ENCODE data around the gene CDH4.

Gene CDH4

DNA sequence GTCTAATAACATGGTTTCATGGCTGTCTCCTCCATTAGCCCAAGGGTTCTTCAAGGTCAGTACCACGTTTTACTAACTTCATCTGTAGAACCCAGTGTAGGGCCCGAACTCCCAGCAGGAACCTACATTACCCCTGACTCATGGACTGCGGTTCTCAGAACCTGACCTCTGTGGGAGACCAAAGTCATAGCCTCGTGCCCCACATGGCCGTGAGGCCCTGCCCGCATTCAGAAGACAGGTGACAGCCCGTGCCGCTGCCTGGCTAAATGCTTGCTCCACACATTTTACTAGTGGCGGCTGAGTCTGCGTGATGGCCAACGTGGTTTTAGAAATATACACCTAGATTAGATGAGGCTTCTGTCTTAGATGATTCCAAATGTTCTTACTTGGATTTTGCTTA is 94.9 kb downstream of the CDH4 start:
- Histone ChIP-seq H3K36me3 (ENCODE audit: low read length) (no peaks in the 10 kb centered on the region), H3K27me3 (ENCODE audit: low read length) (peaks cover 3% of the 10 kb centered on the region; the same call in 1 of the 2 replicates), H4K20me1 (ENCODE audit: low read depth, low read length) (no peaks in the 10 kb centered on the region), H3K4me2 (ENCODE audit: low read depth, low read length, poor library complexity, severe bottlenecking) (no peak overlapping the region), H3K9ac (ENCODE audit: low read length) (no peak overlapping the region), H3K27ac (ENCODE audit: low read depth, low read length) (no peak overlapping the region), H3K9me2 (replicated peaks; ENCODE audit: insufficient read depth, low read length) (no peaks in the 10 kb centered on the region), H3F3A (ENCODE audit: insufficient read depth) (no peaks in the 10 kb centered on the region), H3K79me2 (ENCODE audit: insufficient read depth, low read length) (no peaks in the 10 kb centered on the region), H2AFZ (ENCODE audit: low read depth, low read length, severe bottlenecking) (no peak overlapping the region), H3K4me3 (ENCODE audit: insufficient read depth, low read length, poor library complexity, severe bottlenecking) (no peak overlapping the region), H3K9me3 (ENCODE audit: insufficient read depth, low read length) (no peaks in the 10 kb centered on the region)
- TF ChIP-seq, protein P1, sequence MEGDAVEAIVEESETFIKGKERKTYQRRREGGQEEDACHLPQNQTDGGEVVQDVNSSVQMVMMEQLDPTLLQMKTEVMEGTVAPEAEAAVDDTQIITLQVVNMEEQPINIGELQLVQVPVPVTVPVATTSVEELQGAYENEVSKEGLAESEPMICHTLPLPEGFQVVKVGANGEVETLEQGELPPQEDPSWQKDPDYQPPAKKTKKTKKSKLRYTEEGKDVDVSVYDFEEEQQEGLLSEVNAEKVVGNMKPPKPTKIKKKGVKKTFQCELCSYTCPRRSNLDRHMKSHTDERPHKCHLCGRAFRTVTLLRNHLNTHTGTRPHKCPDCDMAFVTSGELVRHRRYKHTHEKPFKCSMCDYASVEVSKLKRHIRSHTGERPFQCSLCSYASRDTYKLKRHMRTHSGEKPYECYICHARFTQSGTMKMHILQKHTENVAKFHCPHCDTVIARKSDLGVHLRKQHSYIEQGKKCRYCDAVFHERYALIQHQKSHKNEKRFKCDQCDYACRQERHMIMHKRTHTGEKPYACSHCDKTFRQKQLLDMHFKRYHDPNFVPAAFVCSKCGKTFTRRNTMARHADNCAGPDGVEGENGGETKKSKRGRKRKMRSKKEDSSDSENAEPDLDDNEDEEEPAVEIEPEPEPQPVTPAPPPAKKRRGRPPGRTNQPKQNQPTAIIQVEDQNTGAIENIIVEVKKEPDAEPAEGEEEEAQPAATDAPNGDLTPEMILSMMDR (IDR thresholded peaks at IDR 0.05; ENCODE audit: insufficient read depth, low read length, poor library complexity, severe bottlenecking) = no peak
- no peak for TF ChIP-seq EZH2phosphoT487 (conservative IDR thresholded peaks at IDR 0.05; ENCODE audit: low read length)

DNA sequence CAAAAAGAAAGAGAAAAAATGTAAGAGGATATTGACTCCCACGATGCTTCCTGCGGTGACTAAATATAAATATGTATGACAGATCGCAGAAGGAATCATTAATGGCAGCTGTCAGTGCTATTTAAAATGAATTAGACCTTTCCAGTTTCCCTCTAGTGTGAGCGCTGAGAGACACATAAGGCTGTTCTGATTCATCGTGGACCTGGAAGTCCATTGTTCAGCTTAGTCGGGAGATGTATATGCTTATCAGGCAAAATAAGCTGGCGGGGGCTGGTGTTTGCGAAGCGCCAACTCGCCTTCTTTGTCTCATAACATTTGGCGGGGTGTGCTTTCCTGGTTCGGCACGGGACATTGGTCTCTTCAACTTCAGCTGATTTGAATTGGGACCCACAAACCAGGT is 95.4 kb downstream of the CDH4 start:
- no peaks in the 10 kb centered on the region for H3K36me3 ChIP-seq (ENCODE audit: low read length)
- H2AFZ ChIP-seq (ENCODE audit: low read depth, low read length, severe bottlenecking) = no peak overlapping the region
- no peak overlapping the region for H3K27ac ChIP-seq (ENCODE audit: low read depth, low read length)
- no peak for TF ChIP-seq EZH2phosphoT487 (conservative IDR thresholded peaks at IDR 0.05; ENCODE audit: low read length)
- TF ChIP-seq, protein P1 (IDR thresholded peaks at IDR 0.05; ENCODE audit: insufficient read depth, low read length, poor library complexity, severe bottlenecking) = no peak
- H3K4me3 ChIP-seq (ENCODE audit: insufficient read depth, low read length, poor library complexity, severe bottlenecking) = no peak overlapping the region
- H3F3A ChIP-seq (ENCODE audit: insufficient read depth) = no peaks in the 10 kb centered on the region
- H3K4me2 ChIP-seq (ENCODE audit: low read depth, low read length, poor library complexity, severe bottlenecking) = no peak overlapping the region
- no peaks in the 10 kb centered on the region for H3K79me2 ChIP-seq (ENCODE audit: insufficient read depth, low read length)
- H4K20me1 ChIP-seq (ENCODE audit: low read depth, low read length) = no peaks in the 10 kb centered on the region
- no peak overlapping the region for H3K9ac ChIP-seq (ENCODE audit: low read length)
- H3K9me2 ChIP-seq (replicated peaks; ENCODE audit: insufficient read depth, low read length) = no peaks in the 10 kb centered on the region
- H3K27me3 ChIP-seq (ENCODE audit: low read length) = peaks cover 3% of the 10 kb centered on the region; the same call in 1 of the 2 replicates
- H3K9me3 ChIP-seq (ENCODE audit: insufficient read depth, low read length) = no peaks in the 10 kb centered on the region

GRCh38 chr20:61349447-61350165 is 97.5 kb downstream of the CDH4 start:
- no peaks in the 10 kb centered on the region for H4K20me1 ChIP-seq (ENCODE audit: low read depth, low read length)
- no peaks in the 10 kb centered on the region for H3K79me2 ChIP-seq (ENCODE audit: insufficient read depth, low read length)
- H3K27ac ChIP-seq (ENCODE audit: low read depth, low read length) = no peak overlapping the region
- TF ChIP-seq, protein P1 (IDR thresholded peaks at IDR 0.05; ENCODE audit: insufficient read depth, low read length, poor library complexity, severe bottlenecking) = no peak
- TF ChIP-seq EZH2phosphoT487 (conservative IDR thresholded peaks at IDR 0.05; ENCODE audit: low read length) = no peak
- no peak overlapping the region for H3K4me3 ChIP-seq (ENCODE audit: insufficient read depth, low read length, poor library complexity, severe bottlenecking)
- H3K9me2 ChIP-seq (replicated peaks; ENCODE audit: insufficient read depth, low read length) = no peaks in the 10 kb centered on the region
- H2AFZ ChIP-seq (ENCODE audit: low read depth, low read length, severe bottlenecking) = no peak overlapping the region
- H3K4me2 ChIP-seq (ENCODE audit: low read depth, low read length, poor library complexity, severe bottlenecking) = no peak overlapping the region
- peaks cover 3% of the 10 kb centered on the region; the same call in 1 of the 2 replicates for H3K27me3 ChIP-seq (ENCODE audit: low read length)
- H3K36me3 ChIP-seq (ENCODE audit: low read length) = no peaks in the 10 kb centered on the region
- H3K9me3 ChIP-seq (ENCODE audit: insufficient read depth, low read length) = no peaks in the 10 kb centered on the region
- no peaks in the 10 kb centered on the region for H3F3A ChIP-seq (ENCODE audit: insufficient read depth)
- no peak overlapping the region for H3K9ac ChIP-seq (ENCODE audit: low read length)
